Smooth muscle cell (in vitro differentiated cells): ENCODE data around the gene JUND. TPM values are rescaled to one million over a fixed set of nuclear protein-coding genes. Genes with fewer than 3 reads are reported as not detected.
A peak's percentile ranks its signal among the peaks of the same experiment; 100 is the strongest.

Source experiments
- DNase-seq: peaks from one replicate; lab custom pipeline; 2025; ENCODE audit not compliant: unreplicated experiment; lab: John Stamatoyannopoulos, UW
- H2AFZ ChIP-seq: fragments of 200-600 bp; sonication (generic); 2 replicates; pipeline ENCODE4 v1.6.0; 2016; ENCODE audit warnings: antibody characterized with exemption, low read depth, mild to moderate bottlenecking
- H3F3A ChIP-seq: fragments of 200-600 bp; sonication (generic); 2 replicates; pipeline ENCODE4 v1.6.0; 2017; ENCODE audit warnings: antibody characterized with exemption, low read depth
- H3K27ac ChIP-seq: fragments of 200-600 bp; sonication (generic); 2 replicates; pipeline ENCODE4 v1.5.1; 2016; ENCODE audit warnings: low read depth, mild to moderate bottlenecking
- H3K27me3 ChIP-seq: fragments of 200-600 bp; sonication (generic); 2 replicates; pipeline ENCODE4 v1.6.1; 2016; ENCODE audit warnings: low read depth, mild to moderate bottlenecking
- H3K36me3 ChIP-seq: fragments of 200-600 bp; sonication (generic); 2 replicates; pipeline ENCODE4 v1.5.1; 2016; ENCODE audit warnings: low read depth
- H3K4me1 ChIP-seq: fragments of 200-600 bp; sonication (generic); 2 replicates; pipeline ENCODE4 v1.5.1; 2016; ENCODE audit warnings: low read depth
- H3K4me2 ChIP-seq: fragments of 200-600 bp; sonication (generic); 2 replicates; pipeline ENCODE4 v1.6.0; 2016; ENCODE audit warnings: mild to moderate bottlenecking
- H3K4me3 ChIP-seq: fragments of 200-600 bp; sonication (generic); 2 replicates; pipeline ENCODE4 v1.5.1; 2016; ENCODE audit warnings: mild to moderate bottlenecking
- H3K79me2 ChIP-seq: fragments of 200-600 bp; sonication (generic); 2 replicates; pipeline ENCODE4 v1.6.0; 2016; ENCODE audit warnings: low read depth, mild to moderate bottlenecking
- H3K9ac ChIP-seq: fragments of 200-600 bp; sonication (generic); 2 replicates; pipeline ENCODE4 v1.6.0; 2016; ENCODE audit warnings: low read depth
- H3K9me3 ChIP-seq: fragments of 200-600 bp; sonication (generic); replicated peaks from 2 replicates; pipeline ENCODE4 v1.5.1; 2016; ENCODE audit warnings: low read depth
- H4K20me1 ChIP-seq: fragments of 200-600 bp; sonication (generic); 2 replicates; pipeline ENCODE4 v1.6.0; 2016; ENCODE audit warnings: low read depth
- WGBS: methylation state at CpG from one replicate; pipeline ENCODE4 v1.1.7; 2016; ENCODE audit warnings: low lambda C conversion rate; 5-methylcytosine and 5-hydroxymethylcytosine counted together
- polyA plus RNA-seq: library from polyadenylated mRNA; unstranded; fragments of >200 nt; fragmentation: Nextera tagmentation; extraction: Ambion mirVana; gene quantifications from 2 replicates; pipeline ENCODE4 v1.2.1, GENCODE V29; 2016
- total RNA-seq: library from RNA; depleted of rRNA; stranded (reverse); fragments of >200 nt; gene quantifications from 2 replicates; pipeline ENCODE4 v1.2.3, GENCODE V29; 2014
- TF ChIP-seq, protein P1 (sequence below): fragments of 200-600 bp; sonication (generic); IDR thresholded peaks from 2 replicates; pipeline ENCODE4 v1.5.1; 2017; ENCODE audit warnings: borderline replicate concordance, mild to moderate bottlenecking, antibody characterized with exemption; ENCODE audit not compliant: insufficient read depth, poor library complexity, severe bottlenecking

JUND gene
- total and polyA plus RNA-seq, 2 experiments from 2014 or later = 164 to 464 TPM

GRCh38 chr19:18306209-18306887, 24.9 kb upstream of the JUND start:
- H3K4me2 ChIP-seq = no peak overlapping the region
- no peaks in the 10 kb centered on the region for H3K79me2 ChIP-seq
- 96% methylated on average over 26 of the region's 26 CpGs for WGBS
- no peak overlapping the region for H3K4me3 ChIP-seq
- no peak overlapping the region for H3K9ac ChIP-seq
- H3K36me3 ChIP-seq = no peaks in the 10 kb centered on the region
- no peaks in the 10 kb centered on the region for H3K9me3 ChIP-seq
- H3F3A ChIP-seq = peaks cover 7% of the 10 kb centered on the region
- TF ChIP-seq, protein P1, sequence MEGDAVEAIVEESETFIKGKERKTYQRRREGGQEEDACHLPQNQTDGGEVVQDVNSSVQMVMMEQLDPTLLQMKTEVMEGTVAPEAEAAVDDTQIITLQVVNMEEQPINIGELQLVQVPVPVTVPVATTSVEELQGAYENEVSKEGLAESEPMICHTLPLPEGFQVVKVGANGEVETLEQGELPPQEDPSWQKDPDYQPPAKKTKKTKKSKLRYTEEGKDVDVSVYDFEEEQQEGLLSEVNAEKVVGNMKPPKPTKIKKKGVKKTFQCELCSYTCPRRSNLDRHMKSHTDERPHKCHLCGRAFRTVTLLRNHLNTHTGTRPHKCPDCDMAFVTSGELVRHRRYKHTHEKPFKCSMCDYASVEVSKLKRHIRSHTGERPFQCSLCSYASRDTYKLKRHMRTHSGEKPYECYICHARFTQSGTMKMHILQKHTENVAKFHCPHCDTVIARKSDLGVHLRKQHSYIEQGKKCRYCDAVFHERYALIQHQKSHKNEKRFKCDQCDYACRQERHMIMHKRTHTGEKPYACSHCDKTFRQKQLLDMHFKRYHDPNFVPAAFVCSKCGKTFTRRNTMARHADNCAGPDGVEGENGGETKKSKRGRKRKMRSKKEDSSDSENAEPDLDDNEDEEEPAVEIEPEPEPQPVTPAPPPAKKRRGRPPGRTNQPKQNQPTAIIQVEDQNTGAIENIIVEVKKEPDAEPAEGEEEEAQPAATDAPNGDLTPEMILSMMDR = no peak
- no peak for DNase-seq
- no peaks in the 10 kb centered on the region for H3K27me3 ChIP-seq
- H3K4me1 ChIP-seq = peaks cover 16% of the 10 kb centered on the region
- H3K27ac ChIP-seq = no peak overlapping the region
- H4K20me1 ChIP-seq = no peaks in the 10 kb centered on the region
- H2AFZ ChIP-seq = no peak overlapping the region

DNA sequence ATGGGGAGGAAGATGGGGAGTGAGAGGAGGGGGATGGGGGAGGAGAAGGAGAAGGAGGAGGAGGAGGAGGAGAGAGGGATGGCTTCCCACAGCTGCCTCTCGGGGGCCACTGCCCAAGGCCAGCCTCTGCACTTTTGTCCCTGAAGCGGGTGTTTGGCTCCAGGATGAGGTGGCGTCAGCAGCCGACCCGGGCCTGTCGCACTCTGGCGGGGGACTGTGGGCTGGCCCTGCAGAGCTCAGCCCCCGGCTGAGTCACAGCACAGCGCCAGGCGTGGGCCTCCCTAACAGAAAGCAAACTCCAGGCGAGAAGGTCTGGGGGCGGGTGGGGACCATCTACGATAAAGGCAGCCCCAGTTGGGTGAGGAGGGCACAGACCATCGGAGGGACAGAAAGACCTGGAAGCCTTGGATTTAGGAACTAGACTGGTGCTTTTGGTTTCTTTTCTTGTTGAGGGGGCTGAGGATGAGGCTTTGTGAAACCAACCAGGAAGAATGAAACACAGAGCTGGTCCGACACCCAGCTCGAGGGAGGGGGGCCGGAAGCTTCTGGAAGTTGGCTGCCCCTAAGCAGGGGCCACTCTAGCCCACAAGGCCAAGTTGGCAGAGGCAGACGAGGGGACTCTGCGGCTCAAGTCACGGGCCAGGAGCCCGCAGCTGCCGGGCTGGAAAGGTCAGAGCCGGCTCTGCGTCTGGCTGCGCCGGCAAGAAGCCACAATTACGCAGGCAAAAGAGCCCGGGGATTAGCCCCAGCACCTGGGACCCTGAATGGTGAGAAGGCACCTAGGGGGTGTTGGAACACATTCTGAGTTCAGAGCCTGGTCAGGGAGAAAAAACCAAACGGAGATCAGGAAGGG, 23.3 kb upstream of the JUND start:
- TF ChIP-seq, protein P1 = no peak
- Histone ChIP-seq H3K27me3 (no peaks in the 10 kb centered on the region), H3K4me1 (peaks cover 16% of the 10 kb centered on the region), H3K9ac (peak overlapping the region; percentile 88), H3F3A (peaks cover 7% of the 10 kb centered on the region), H3K4me2 (peak overlapping the region; percentile 87), H3K9me3 (no peaks in the 10 kb centered on the region), H4K20me1 (no peaks in the 10 kb centered on the region), H2AFZ (peak overlapping the region; percentile 35), H3K36me3 (no peaks in the 10 kb centered on the region), H3K27ac (peak overlapping the region; percentile 99), H3K79me2 (no peaks in the 10 kb centered on the region), H3K4me3 (peak overlapping the region; percentile 46)
- WGBS = 1% methylated on average over 29 of the region's 29 CpGs
- DNase-seq = peak; percentile 74

DNA sequence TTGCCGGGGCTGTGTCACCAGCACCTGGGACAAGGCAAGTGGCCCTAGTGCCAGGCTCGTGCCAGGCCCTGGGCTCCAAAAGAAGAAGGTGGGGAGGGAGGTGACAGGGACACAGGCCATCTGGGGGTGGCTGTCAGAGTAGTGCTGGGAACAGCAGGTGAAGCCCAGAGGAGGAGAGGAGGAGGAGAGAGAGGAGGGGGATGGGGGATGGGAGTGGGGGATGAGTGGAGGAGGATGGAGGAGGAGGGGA, 22.7 kb upstream of the JUND start:
- WGBS = 3% methylated on average over 2 of the region's 2 CpGs

More for the DNA sequence above, 22.7 kb upstream of the JUND start:
- DNase-seq = no peak
- no peaks in the 10 kb centered on the region for H3K9me3 ChIP-seq
- H3K4me2 ChIP-seq = peak overlapping the region; percentile 87
- H4K20me1 ChIP-seq = no peaks in the 10 kb centered on the region
- peaks cover 16% of the 10 kb centered on the region for H3K4me1 ChIP-seq
- H3K36me3 ChIP-seq = no peaks in the 10 kb centered on the region
- TF ChIP-seq, protein P1 = no peak
- H2AFZ ChIP-seq = no peak overlapping the region
- H3K79me2 ChIP-seq = no peaks in the 10 kb centered on the region
- peaks cover 7% of the 10 kb centered on the region for H3F3A ChIP-seq
- H3K9ac ChIP-seq = peak overlapping the region; percentile 88
- peak overlapping the region; percentile 46 for H3K4me3 ChIP-seq
- H3K27ac ChIP-seq = peak overlapping the region; percentile 99
- H3K27me3 ChIP-seq = no peaks in the 10 kb centered on the region
